PFSK-1 (cell line): ENCODE results near the gene TRAIP.

Experiments used
- POLR2AphosphoS5 ChIP-seq: IDR thresholded peaks from 2 replicates; pipeline ENCODE4 v1.6.1; 2012; ENCODE audit warnings: low read depth, mild to moderate bottlenecking, control low read depth, low read length, moderate library complexity
- REST ChIP-seq, 2 experiments: IDR thresholded peaks; 2 replicates each; pipeline versions ENCODE4 v1.6.1 to v1.8.0; 2011 to 2012; ENCODE audit warnings: low read depth in 2 of 2, low read length in 2 of 2, control low read depth in 1 of 2, inconsistent platforms in 1 of 2, mild to moderate bottlenecking in 1 of 2, moderate library complexity in 1 of 2; ENCODE audit not compliant: insufficient read depth in 1 of 2
- SIN3A ChIP-seq: IDR thresholded peaks from 2 replicates; pipeline ENCODE4 v1.6.1; 2012; ENCODE audit warnings: mild to moderate bottlenecking, low read length, moderate library complexity, borderline replicate concordance; ENCODE audit not compliant: insufficient read depth
- TAF1 ChIP-seq: IDR thresholded peaks from 2 replicates; pipeline ENCODE4 v1.6.1; 2012; ENCODE audit warnings: low read length, control low read depth, borderline replicate concordance; ENCODE audit not compliant: insufficient read depth

GRCh38 chr3:49867871-49868321 lies 11.5 kb upstream of the TRAIP start:
- TF ChIP-seq REST (IDR thresholded peaks at IDR 0.05; ENCODE audit: insufficient read depth in 1 of 2, low read depth in 2 of 2, low read length in 2 of 2) (peak; percentile 91 to 95), TAF1 (no peak), POLR2AphosphoS5 (no peak), SIN3A (no peak)
